Activated naive CD4-positive, alpha-beta T cell treated with anti-CD3 and anti-CD28 coated beads for 36 hours (primary cell): ENCODE measurements around the gene POLDIP3. TPM values are rescaled to one million over a fixed set of nuclear protein-coding genes. Genes with fewer than 3 reads are reported as not detected.

ENCODE experiments used
- CTCF ChIA-PET: fragments of 350-600 bp; sonication (Branson Sonifier 250); formaldehyde crosslinking; loops from one replicate; lab custom pipeline; 2021; ENCODE audit warnings: antibody characterized with exemption; lab: Charles Lee
- DNase-seq: peaks from one replicate; pipeline ENCODE4 v3.0.0-alpha.2; 2020
- H3K27ac Mint-ChIP-seq: one replicate; pipeline ENCODE4 v1.8.0; 2021; ENCODE audit warnings: mild to moderate bottlenecking, mixed read lengths
- H3K27me3 Mint-ChIP-seq: one replicate; pipeline ENCODE4 v1.8.0; 2021; ENCODE audit warnings: low read depth, mixed read lengths
- H3K36me3 Mint-ChIP-seq: one replicate; pipeline ENCODE4 v1.8.0; 2021; ENCODE audit warnings: low read depth, mixed read lengths
- H3K4me1 Mint-ChIP-seq: one replicate; pipeline ENCODE4 v1.8.0; 2021; ENCODE audit warnings: low read depth, mixed read lengths
- H3K4me3 Mint-ChIP-seq: one replicate; pipeline ENCODE4 v1.8.0; 2021; ENCODE audit warnings: mild to moderate bottlenecking, moderate library complexity, mixed read lengths
- H3K9me3 Mint-ChIP-seq: one replicate; pipeline ENCODE4 v1.8.0; 2021; ENCODE audit warnings: mixed read lengths
- intact Hi-C: fragments of 100-400 bp; cut with micrococcal nuclease; formaldehyde crosslinking; loops from one replicate; pipeline ENCODE4 v1.15.1; 2023
- total RNA-seq, 2 experiments: library from RNA; stranded (reverse); gene quantifications; one replicate each; pipeline ENCODE4 v1.2.3, GENCODE V29; 2021

Gene POLDIP3
- total RNA-seq, 2 experiments from 2014 or later, result 83.7 to 93.8 TPM

DNA sequence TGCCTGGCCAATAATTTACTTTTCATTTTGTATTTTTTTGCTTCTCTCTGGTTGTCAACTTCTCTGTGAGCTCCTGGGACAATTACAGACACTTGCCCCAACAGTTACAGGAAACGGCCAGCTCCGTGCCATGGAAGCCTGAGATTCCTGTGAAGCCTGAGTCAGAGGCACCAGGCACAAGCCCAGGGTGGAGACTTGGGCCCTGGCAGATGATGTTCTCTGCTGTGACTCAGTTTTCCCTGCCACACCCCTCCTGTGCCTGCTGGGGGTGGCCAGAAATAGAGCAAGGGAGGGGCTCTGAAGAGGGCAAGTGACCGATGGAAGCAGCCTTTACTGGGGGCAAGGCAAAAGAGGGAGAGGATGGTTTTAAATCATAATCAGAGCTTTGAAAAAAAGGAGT is 20.8 kb upstream of the POLDIP3 start:
- Mint-ChIP-seq H3K4me3 (no peak overlapping the region), H3K9me3 (no peaks in the 10 kb centered on the region), H3K4me1 (peaks cover 3% of the 10 kb centered on the region), H3K36me3 (peaks cover 5% of the 10 kb centered on the region), H3K27ac (no peak overlapping the region), H3K27me3 (no peaks in the 10 kb centered on the region)
- CTCF ChIA-PET, result no interaction called here
- intact Hi-C loops, result no loop called here
- DNase-seq, result no peak

DNA sequence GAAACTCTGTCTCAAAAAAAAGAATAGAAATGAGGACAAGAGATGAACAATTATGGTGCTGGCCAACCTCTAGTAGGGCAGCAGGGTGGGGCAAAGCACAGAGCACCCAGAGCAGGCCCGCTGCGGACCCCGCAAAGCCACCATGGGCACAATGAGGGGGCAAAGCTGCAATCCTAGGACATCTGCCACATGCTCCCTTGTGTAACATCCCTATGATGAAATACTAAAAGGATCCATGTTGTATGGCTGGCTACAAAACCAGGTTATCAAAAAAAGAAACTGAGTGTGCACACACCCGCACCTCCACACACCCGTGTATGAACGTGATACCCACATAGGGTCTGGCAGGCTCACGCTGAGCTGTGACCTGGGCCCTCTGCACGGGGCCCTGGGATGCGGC is 18.3 kb upstream of the POLDIP3 start:
- no peaks in the 10 kb centered on the region for H3K27me3 Mint-ChIP-seq
- CTCF ChIA-PET, result interaction anchor here (0.9 kb wide), 1 partner anchor 12 kb away, joined by 3 read pairs; no protein-coding TSS in a partner anchor
- no peaks in the 10 kb centered on the region for H3K9me3 Mint-ChIP-seq
- H3K4me3 Mint-ChIP-seq, result no peak overlapping the region
- intact Hi-C loops, result no loop called here
- H3K36me3 Mint-ChIP-seq, result peaks cover 5% of the 10 kb centered on the region
- H3K4me1 Mint-ChIP-seq, result peaks cover 3% of the 10 kb centered on the region
- H3K27ac Mint-ChIP-seq, result no peak overlapping the region
- DNase-seq, result no peak

DNA sequence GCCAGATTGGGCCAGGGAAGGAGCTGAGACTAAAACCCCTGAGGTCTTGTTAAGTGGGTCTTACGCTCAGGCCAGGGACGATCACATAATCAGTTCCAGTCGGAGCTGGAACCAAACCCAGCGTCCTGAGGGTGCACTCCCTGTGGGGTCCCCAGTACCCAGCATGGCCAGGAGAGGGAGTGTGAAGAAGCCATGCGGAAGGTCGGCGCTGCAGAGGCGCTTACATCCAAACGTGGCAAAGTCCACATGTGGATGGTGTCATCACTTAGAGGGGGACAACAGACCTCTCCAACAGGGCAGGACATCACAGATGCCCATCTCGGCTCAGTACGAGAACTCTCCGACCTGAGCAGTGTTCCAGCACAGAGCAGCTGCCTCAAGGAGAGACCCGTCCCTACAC is 17.4 kb upstream of the POLDIP3 start:
- Mint-ChIP-seq H3K36me3 (peaks cover 5% of the 10 kb centered on the region), H3K9me3 (no peaks in the 10 kb centered on the region), H3K27ac (no peak overlapping the region), H3K4me1 (peaks cover 3% of the 10 kb centered on the region), H3K4me3 (no peak overlapping the region), H3K27me3 (no peaks in the 10 kb centered on the region)
- CTCF ChIA-PET, result no interaction called here
- no peak for DNase-seq
- intact Hi-C loops, result no loop called here

DNA sequence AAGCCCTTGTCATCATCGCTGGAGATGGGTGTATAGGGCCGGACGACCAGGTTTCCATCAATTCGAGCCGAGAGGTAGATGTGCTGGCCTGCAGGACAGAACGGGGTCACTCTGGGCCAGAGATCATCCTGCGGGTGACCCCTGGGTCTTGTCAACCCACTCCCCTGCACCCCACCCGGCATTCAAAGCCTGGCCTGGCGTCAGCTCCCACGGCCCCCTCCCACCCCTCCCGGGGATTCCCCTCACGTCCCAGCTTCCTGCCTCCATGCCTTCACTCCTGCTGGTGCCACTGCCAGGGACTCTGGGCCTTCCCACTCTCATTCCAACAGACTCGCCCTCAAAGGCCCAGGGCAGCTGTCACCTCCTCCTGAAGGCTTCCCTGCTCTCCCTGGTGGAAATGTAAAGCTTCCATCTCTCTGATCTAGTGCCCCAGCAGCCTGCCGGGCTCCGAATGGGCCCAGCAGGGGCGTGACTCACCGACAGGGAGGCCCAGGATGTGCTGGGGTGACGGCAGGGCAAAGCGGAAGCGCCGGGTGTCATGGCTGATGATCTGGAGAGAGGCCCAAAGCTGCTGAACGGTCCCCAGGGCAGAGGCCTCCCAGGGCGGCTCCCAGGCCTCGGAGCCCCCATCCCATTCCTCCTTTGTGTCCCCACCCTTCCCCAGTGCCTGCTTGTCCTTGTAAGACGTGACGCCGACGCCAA is 16.4 kb upstream of the POLDIP3 start:
- CTCF ChIA-PET, result no interaction called here
- Mint-ChIP-seq H3K36me3 (peaks cover 7% of the 10 kb centered on the region), H3K4me1 (peaks cover 3% of the 10 kb centered on the region), H3K4me3 (no peak overlapping the region), H3K27ac (no peak overlapping the region), H3K27me3 (no peaks in the 10 kb centered on the region), H3K9me3 (no peaks in the 10 kb centered on the region)
- no peak for DNase-seq
- intact Hi-C loops, result no loop called here

DNA sequence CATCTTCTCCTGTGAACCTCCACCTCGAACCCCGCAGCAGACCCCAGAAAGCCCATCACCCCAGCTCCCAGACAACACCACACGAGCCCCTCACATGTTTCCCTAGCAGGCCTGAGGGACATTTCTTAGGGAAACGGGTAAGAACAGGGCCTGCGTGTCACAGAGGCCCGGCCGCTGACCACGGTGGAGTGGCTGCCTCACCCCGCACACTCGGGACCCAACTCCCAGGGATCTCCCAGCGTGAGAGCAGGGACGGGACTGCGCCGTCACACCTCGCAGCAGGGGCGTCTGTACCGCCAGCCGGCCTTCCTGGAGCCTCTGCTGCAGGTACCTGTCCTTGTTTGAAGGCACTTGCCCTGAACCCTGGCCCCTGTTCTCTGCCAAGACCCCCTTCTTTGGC is 15.5 kb upstream of the POLDIP3 start:
- Mint-ChIP-seq H3K9me3 (no peaks in the 10 kb centered on the region), H3K36me3 (peaks cover 4% of the 10 kb centered on the region)

DNA sequence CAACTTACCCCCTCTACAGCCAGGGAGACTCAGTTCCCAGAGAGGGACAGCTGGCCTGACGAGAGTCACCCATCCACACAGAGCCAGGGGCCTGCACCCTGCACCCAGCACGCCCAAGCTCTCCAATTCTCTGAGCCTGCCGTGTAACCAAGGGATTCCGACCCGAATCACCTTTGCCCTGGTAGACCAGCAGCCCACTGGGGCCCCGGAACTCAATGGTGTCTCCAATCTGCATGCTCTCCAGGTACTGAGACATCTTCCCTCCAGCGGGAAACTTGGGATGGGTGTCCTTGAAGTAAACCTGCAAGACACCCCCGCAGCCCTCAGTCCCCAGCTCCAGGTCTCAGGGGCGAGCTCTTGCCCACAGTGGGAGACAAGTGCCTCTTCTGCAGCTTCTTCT is 13.3 kb upstream of the POLDIP3 start:
- H3K4me1 Mint-ChIP-seq, result no peaks in the 10 kb centered on the region
- H3K9me3 Mint-ChIP-seq, result no peaks in the 10 kb centered on the region
- H3K27ac Mint-ChIP-seq, result no peak overlapping the region

More for the DNA sequence above, 15.5 kb upstream of the POLDIP3 start:
- no peaks in the 10 kb centered on the region for H3K27me3 Mint-ChIP-seq
- CTCF ChIA-PET, result no interaction called here
- H3K4me3 Mint-ChIP-seq, result no peak overlapping the region
- no peaks in the 10 kb centered on the region for H3K4me1 Mint-ChIP-seq
- no peak overlapping the region for H3K27ac Mint-ChIP-seq
- intact Hi-C loops, result no loop called here
- no peak for DNase-seq

DNA sequence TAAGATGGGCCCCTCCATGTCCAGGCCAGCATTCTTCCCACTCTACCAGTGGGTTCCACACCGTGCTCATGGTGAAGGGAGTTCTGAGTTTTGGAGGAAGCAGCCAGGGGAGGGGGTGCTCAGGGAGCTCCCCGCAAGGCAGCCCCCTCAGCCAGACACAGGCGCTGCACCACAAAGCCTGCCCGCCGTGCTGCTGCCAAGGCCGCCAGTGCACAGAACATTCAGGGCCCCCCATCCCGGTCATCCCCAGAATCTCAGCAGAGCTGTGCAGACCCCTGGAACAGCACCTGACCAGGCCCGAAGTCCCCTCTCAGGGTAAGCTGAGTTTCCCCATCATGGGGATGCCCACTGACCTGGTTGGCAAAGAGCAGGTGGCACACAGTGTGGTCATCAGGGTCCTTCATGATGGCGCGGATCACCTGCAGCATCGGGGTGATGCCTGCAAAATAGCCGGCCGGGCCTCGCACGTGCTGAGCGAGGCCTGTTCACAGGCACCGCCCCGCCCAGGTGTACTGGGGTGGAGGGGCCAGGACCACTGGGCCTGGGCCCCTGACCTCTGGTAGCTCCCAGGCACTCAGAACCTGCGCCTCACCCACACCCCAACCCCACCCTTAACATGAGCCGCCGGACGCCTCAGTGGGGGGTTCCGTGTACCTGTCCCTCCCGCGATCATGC is 12.4 kb upstream of the POLDIP3 start:
- Mint-ChIP-seq H3K27me3 (no peaks in the 10 kb centered on the region), H3K4me3 (no peak overlapping the region), H3K27ac (no peak overlapping the region), H3K4me1 (no peaks in the 10 kb centered on the region), H3K9me3 (no peaks in the 10 kb centered on the region), H3K36me3 (peaks cover 3% of the 10 kb centered on the region)
- CTCF ChIA-PET, result interaction anchor here (0.8 kb wide), 1 partner anchor 10 kb away, joined by 3 read pairs; no protein-coding TSS in a partner anchor
- intact Hi-C loops, result no loop called here
- DNase-seq, result no peak

More for the DNA sequence above, 13.3 kb upstream of the POLDIP3 start:
- DNase-seq, result no peak
- H3K4me3 Mint-ChIP-seq, result no peak overlapping the region
- intact Hi-C loops, result no loop called here
- CTCF ChIA-PET, result interaction anchor here (0.8 kb wide), 1 partner anchor 9 kb away, joined by 3 read pairs; no protein-coding TSS in a partner anchor
- peaks cover 4% of the 10 kb centered on the region for H3K36me3 Mint-ChIP-seq
- no peaks in the 10 kb centered on the region for H3K27me3 Mint-ChIP-seq

DNA sequence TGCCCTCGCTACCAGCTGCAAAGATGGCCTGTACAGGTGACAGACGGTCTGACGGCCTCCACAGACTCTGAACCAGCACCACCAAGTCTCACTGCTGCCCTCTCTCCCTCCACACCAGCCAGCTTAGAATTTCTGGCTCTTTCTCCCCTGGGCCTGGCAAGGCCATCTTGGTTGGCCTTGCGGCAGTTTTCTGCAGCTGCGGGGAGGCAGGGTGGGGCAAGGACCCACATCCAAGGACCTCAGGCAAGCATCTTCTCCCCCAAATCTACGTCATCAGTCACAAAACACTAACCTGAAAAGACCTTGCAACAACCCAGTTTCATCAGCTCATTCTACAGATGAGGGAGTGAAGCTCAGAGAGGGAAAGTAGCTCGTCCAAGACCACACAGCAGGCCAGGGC is 11.7 kb upstream of the POLDIP3 start:
- no peaks in the 10 kb centered on the region for H3K27me3 Mint-ChIP-seq
- DNase-seq, result no peak
- peaks cover 3% of the 10 kb centered on the region for H3K36me3 Mint-ChIP-seq
- no peak overlapping the region for H3K27ac Mint-ChIP-seq
- peaks cover 1% of the 10 kb centered on the region for H3K4me1 Mint-ChIP-seq
- intact Hi-C loops, result no loop called here
- no peak overlapping the region for H3K4me3 Mint-ChIP-seq
- CTCF ChIA-PET, result no interaction called here
- no peaks in the 10 kb centered on the region for H3K9me3 Mint-ChIP-seq

DNA sequence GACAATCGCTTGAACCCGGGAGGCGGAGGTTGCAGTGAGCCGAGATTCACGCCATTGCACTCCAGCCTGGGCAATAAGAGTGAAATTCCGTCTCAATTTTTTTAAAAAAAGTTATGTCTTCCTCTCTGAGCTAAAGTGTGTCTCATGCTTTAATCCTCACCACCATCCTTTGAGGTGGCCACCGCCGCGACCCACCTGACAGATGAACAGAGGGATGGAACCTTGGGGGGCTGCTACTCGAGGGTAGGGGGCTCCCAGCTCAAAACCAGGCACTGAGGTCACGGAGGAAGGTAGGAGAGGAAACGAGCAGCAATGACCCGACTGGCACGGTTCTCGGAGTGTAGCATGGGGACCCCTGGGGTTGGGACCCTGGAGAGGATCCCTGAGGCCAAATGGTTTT is 10.7 kb upstream of the POLDIP3 start:
- CTCF ChIA-PET, result no interaction called here
- peaks cover 3% of the 10 kb centered on the region for H3K36me3 Mint-ChIP-seq
- intact Hi-C loops, result no loop called here
- DNase-seq, result no peak
- H3K4me1 Mint-ChIP-seq, result peaks cover 3% of the 10 kb centered on the region
- H3K4me3 Mint-ChIP-seq, result no peak overlapping the region
- H3K27me3 Mint-ChIP-seq, result no peaks in the 10 kb centered on the region
- H3K9me3 Mint-ChIP-seq, result no peaks in the 10 kb centered on the region
- H3K27ac Mint-ChIP-seq, result no peak overlapping the region

DNA sequence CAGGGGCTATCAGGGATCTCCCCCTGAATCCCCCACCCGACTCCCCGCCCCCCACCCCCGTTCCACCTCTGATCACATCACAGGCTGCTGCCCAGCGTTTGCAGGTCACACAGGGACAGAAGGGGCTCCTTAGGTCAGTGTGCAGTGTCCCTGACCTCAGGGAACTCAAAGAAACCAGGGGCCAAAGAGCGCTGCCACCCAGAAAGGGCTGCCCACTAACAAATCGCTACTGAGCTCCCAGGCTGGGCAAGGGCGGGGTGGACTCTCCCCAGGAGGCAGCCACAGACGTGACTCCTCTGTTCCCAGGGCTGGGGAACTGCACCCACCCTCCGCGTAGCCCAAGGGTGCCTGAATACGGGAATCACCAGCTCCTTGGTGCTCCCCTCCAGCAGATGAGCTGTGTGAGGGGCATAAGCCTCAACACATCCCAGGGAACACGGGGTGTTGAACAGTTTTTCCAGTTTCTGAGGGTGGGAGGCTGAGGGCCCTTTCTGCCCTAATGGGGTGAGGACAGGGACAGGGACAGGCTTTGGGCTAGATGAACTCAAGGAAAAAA is 9.9 kb upstream of the POLDIP3 start:
- DNase-seq, result no peak
- no peak overlapping the region for H3K27ac Mint-ChIP-seq
- intact Hi-C loops, result no loop called here

DNA sequence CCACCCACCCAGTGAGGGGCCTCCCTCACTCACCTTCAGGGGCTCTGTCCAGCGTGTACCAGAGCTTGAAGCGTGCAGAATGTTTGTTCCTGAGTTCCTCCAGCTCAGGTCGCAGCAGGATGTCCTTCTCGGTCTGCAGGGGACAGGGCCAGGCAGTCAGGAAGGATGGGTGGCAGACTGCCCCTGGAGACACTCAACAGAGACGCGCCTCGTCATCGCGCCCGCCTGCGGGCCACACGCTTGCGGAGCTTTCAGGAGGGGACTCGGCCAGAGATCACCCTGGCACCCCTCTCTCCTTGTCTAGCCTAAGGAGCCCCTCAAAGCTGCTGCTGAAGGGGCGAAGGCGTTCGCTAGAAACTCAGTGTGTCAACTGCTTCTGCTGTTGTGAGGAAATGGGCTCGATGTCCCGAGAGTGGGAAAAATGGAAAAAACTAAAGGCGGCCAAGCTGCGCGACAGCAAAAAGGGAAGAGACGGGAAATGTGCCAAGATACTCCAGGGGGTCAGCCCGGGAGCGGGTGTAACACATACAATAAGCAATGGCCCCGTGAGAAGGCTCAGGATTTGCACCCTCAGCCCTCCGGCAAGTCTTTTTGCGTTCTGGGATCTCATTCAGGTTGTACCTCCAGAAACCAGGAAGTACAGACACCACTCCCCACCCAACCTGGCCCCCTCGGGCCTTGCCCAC is 9.2 kb upstream of the POLDIP3 start:
- CTCF ChIA-PET, result interaction anchor here (0.7 kb wide), 1 partner anchor 29 kb away, joined by 3 read pairs; no protein-coding TSS in a partner anchor
- Mint-ChIP-seq H3K9me3 (no peaks in the 10 kb centered on the region), H3K27me3 (no peaks in the 10 kb centered on the region), H3K36me3 (peaks cover 3% of the 10 kb centered on the region), H3K4me3 (no peak overlapping the region), H3K27ac (no peak overlapping the region), H3K4me1 (peaks cover 3% of the 10 kb centered on the region)
- no peak for DNase-seq
- intact Hi-C loops, result no loop called here

More for the DNA sequence above, 9.9 kb upstream of the POLDIP3 start:
- Mint-ChIP-seq H3K4me3 (no peak overlapping the region), H3K36me3 (peaks cover 3% of the 10 kb centered on the region), H3K9me3 (no peaks in the 10 kb centered on the region), H3K27me3 (no peaks in the 10 kb centered on the region), H3K4me1 (peaks cover 3% of the 10 kb centered on the region)
- CTCF ChIA-PET, result interaction anchor here (0.6 kb wide), 1 partner anchor 268 kb away, joined by 3 read pairs; no protein-coding TSS in a partner anchor

DNA sequence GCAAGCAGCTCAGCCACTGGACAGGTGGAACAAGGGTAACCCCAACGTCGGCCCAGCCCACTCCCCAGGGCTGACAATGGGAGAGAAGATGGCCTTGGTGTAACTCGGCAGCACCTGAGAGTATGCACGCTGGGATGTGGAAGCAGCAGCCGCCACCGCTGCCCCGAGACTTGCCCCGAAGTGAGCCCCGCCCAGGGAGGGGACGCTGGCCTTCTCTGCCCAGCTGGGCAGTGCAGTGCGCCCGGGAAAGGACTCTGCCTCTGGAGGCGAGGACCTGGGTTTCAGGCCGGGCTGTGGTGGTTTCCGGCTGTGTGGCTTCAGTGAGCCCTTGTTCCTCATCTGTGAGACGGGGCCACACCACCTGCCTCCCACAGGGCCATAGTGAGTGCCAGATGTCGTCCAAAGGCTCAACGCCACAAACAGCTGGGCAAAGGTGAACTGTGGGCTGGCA is 8.6 kb upstream of the POLDIP3 start:
- peaks cover 3% of the 10 kb centered on the region for H3K36me3 Mint-ChIP-seq
- CTCF ChIA-PET, result interaction anchor here (0.6 to 0.7 kb wide), 3 partner anchors 29 to 831 kb away, joined by 3 to 5 read pairs (median 3); no protein-coding TSS in a partner anchor

More for the DNA sequence above, 8.6 kb upstream of the POLDIP3 start:
- no peak overlapping the region for H3K4me3 Mint-ChIP-seq
- DNase-seq, result no peak
- intact Hi-C loops, result no loop called here
- no peaks in the 10 kb centered on the region for H3K9me3 Mint-ChIP-seq
- H3K4me1 Mint-ChIP-seq, result peaks cover 3% of the 10 kb centered on the region
- H3K27ac Mint-ChIP-seq, result no peak overlapping the region
- no peaks in the 10 kb centered on the region for H3K27me3 Mint-ChIP-seq
